Transverse colon (tissue), 3 donors: ENCODE measurements around the gene CFAP69.

ENCODE experiments used
- EP300 ChIP-seq: sonication (generic); formaldehyde crosslinking; IDR thresholded peaks from one replicate; pipeline ENCODE4 v1.6.1; 2017; ENCODE audit warnings: antibody characterized with exemption, low read depth
- POLR2A ChIP-seq: fragments of 450-650 bp; IDR thresholded peaks from one replicate; pipeline ENCODE4 v1.6.1; 2016; ENCODE audit warnings: antibody characterized with exemption, mild to moderate bottlenecking, moderate library complexity
- TF ChIP-seq, protein P1 (sequence below), 5 experiments: fragments of 200-600 bp in 3 of 5; fragments of 450-650 bp in 2 of 5; sonication (generic) in 3 of 5; IDR thresholded peaks; 1 replicate in 2 of 5; 2 replicates in 3 of 5; pipeline ENCODE4 v1.5.1; 2016 to 2017; ENCODE audit warnings: antibody characterized with exemption in 5 of 5, inconsistent platforms in 3 of 5, mild to moderate bottlenecking in 2 of 5, moderate library complexity in 1 of 5

DNA sequence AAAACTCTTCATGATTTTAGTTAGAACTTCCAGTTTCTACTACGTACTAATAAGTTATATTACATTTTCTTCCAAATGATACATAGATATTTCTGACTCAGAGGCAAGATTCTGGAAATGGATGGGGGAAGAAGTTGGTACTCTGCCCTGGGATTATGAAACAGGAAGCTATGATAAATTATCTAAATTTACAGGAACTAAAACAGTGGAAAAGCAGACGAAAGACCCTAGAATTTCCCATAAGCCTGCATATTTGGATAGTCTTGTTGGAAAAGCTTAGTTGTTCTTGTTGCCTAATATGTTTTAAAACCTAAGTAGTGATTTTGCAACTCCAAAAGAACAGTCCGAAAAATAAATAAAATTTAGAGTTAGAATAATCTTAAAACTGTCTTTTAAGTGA, 21.8 kb downstream of the CFAP69 start:
- TF ChIP-seq, protein P1, sequence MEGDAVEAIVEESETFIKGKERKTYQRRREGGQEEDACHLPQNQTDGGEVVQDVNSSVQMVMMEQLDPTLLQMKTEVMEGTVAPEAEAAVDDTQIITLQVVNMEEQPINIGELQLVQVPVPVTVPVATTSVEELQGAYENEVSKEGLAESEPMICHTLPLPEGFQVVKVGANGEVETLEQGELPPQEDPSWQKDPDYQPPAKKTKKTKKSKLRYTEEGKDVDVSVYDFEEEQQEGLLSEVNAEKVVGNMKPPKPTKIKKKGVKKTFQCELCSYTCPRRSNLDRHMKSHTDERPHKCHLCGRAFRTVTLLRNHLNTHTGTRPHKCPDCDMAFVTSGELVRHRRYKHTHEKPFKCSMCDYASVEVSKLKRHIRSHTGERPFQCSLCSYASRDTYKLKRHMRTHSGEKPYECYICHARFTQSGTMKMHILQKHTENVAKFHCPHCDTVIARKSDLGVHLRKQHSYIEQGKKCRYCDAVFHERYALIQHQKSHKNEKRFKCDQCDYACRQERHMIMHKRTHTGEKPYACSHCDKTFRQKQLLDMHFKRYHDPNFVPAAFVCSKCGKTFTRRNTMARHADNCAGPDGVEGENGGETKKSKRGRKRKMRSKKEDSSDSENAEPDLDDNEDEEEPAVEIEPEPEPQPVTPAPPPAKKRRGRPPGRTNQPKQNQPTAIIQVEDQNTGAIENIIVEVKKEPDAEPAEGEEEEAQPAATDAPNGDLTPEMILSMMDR (IDR thresholded peaks at IDR 0.05): no peak
- TF ChIP-seq POLR2A: no peak
- TF ChIP-seq EP300: no peak
